Lower leg skin (tissue), 4 donors: ENCODE data around the gene STXBP6. TPM values are rescaled to one million over a fixed set of nuclear protein-coding genes. Genes with fewer than 3 reads are reported as not detected.

Experiments used
- DNase-seq, 2 donors: peaks; one replicate each; pipeline ENCODE4 v3.0.0-alpha.2; 2019; ENCODE audit warnings: low spot score in 2 of 2
- H3K4me3 ChIP-seq: fragments of 200-600 bp; sonication (generic); 2 replicates; pipeline ENCODE4 v1.5.1; 2017; ENCODE audit warnings: mild to moderate bottlenecking, low read depth; ENCODE audit not compliant: poor library complexity, severe bottlenecking
- CTCF ChIP-seq, 3 donors: fragments of 450-650 bp; IDR thresholded peaks; one replicate each; pipeline ENCODE4 v1.5.1; 2016; ENCODE audit warnings: antibody characterized with exemption in 3 of 3, mild to moderate bottlenecking in 3 of 3, moderate library complexity in 2 of 3
- POLR2A ChIP-seq, 2 donors: fragments of 450-650 bp; IDR thresholded peaks; one replicate each; pipeline ENCODE4 v1.6.1; 2016 to 2017; ENCODE audit warnings: antibody characterized with exemption in 2 of 2, mild to moderate bottlenecking in 1 of 2, moderate library complexity in 1 of 2
- WGBS, 2 donors: methylation state at CpG; one replicate each; pipeline ENCODE4 v1.1.5; 2018; 5-methylcytosine and 5-hydroxymethylcytosine counted together
- intact Hi-C: fragments of 100-400 bp; cut with DNase I; formaldehyde crosslinking; loops from one replicate; pipeline ENCODE4 v1.15.0; 2023; ENCODE audit warnings: low total_unique reads
- total RNA-seq, 4 donors: library from RNA; depleted of rRNA; stranded (reverse); fragments of >200 nt; gene quantifications; one replicate each; pipeline ENCODE4 v1.1.0, GENCODE V29; 2016

The STXBP6 gene
- total RNA-seq, 4 donors from 2014 or later, result 24.6 to 49.3 (median 36.9) TPM

GRCh38 chr14:24802236-24802635, 247.7 kb downstream of the STXBP6 start:
- no peak for TF ChIP-seq CTCF (IDR thresholded peaks at IDR 0.05)
- 94 to 97% methylated on average over 5 of the region's 5 CpGs for WGBS, 2 donors
- DNase-seq, result no peak
- H3K4me3 ChIP-seq, result no peak overlapping the region
- intact Hi-C loops, result no loop called here

GRCh38 chr14:24801024-24801423, 248.9 kb downstream of the STXBP6 start:
- intact Hi-C loops, result no loop called here
- no peak for TF ChIP-seq CTCF (IDR thresholded peaks at IDR 0.05)
- DNase-seq, result no peak
- no peak overlapping the region for H3K4me3 ChIP-seq
- 98 to 100% methylated on average over 1 of the region's 1 CpG for WGBS, 2 donors

- DNase-seq, result no peak
- H3K4me3 ChIP-seq, result no peak overlapping the region
- intact Hi-C loops, result no loop called here
- TF ChIP-seq CTCF (IDR thresholded peaks at IDR 0.05) (no peak), POLR2A (IDR thresholded peaks at IDR 0.05) (no peak)
- 65 to 69% methylated on average over 6 of the region's 6 CpGs for WGBS, 2 donors
Measured at GRCh38 chr14:24798911-24799462, 251.0 kb downstream of the STXBP6 start.

GRCh38 chr14:24795406-24795805, 254.5 kb downstream of the STXBP6 start:
- intact Hi-C loops, result no loop called here
- DNase-seq, result no peak
- WGBS, 2 donors, result 91 to 94% methylated on average over 5 of the region's 5 CpGs
- H3K4me3 ChIP-seq, result no peak overlapping the region
- TF ChIP-seq POLR2A (IDR thresholded peaks at IDR 0.05), result no peak
- no peak for TF ChIP-seq CTCF (IDR thresholded peaks at IDR 0.05)

GRCh38 chr14:24794644-24795305, 255.2 kb downstream of the STXBP6 start:
- 79 to 85% methylated on average over 10 of the region's 10 CpGs for WGBS, 2 donors
- DNase-seq, result no peak
- intact Hi-C loops, result no loop called here

More at GRCh38 chr14:24794644-24795305, 255.2 kb downstream of the STXBP6 start:
- TF ChIP-seq POLR2A (IDR thresholded peaks at IDR 0.05), result no peak
- no peak for TF ChIP-seq CTCF (IDR thresholded peaks at IDR 0.05)
- no peak overlapping the region for H3K4me3 ChIP-seq
